ENCODE measurements around the gene ALG1L2.

DNA sequence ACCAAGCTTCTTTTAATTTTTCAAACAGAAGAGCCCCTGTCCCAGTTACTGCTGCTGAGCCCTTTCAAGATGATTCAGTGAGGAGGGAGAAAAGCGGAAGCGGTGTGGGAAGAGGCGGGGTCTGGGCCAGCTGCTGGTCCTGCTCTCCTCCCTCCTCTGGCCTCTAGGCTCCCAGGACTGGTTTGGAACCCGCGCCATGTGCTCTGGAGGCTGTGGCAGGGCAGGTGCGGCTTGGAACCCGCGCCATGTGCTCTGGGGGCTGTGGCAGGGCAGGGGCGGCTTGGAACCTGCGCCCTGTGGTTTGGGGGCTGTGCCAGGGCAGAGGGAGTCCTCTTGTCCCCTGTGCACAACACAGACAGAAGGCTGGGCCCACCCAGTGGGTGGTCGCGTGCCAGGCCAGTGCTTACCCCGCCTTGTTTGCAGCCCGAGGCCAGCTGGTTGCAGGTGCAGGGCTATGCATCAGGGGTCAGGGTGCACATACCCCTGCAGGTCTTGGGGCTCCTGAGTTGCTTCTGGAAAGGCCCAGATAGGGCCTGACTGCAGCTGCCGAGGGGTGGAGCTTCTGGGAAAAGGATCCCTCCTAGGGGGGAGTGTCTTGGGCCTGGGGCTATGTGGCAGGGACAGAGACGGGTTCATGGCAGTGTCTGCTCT is 12.2 kb downstream of the ALG1L2 start:
- TF ChIP-seq, protein P1, sequence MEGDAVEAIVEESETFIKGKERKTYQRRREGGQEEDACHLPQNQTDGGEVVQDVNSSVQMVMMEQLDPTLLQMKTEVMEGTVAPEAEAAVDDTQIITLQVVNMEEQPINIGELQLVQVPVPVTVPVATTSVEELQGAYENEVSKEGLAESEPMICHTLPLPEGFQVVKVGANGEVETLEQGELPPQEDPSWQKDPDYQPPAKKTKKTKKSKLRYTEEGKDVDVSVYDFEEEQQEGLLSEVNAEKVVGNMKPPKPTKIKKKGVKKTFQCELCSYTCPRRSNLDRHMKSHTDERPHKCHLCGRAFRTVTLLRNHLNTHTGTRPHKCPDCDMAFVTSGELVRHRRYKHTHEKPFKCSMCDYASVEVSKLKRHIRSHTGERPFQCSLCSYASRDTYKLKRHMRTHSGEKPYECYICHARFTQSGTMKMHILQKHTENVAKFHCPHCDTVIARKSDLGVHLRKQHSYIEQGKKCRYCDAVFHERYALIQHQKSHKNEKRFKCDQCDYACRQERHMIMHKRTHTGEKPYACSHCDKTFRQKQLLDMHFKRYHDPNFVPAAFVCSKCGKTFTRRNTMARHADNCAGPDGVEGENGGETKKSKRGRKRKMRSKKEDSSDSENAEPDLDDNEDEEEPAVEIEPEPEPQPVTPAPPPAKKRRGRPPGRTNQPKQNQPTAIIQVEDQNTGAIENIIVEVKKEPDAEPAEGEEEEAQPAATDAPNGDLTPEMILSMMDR (conservative IDR thresholded peaks at IDR 0.05; ENCODE audit: low read depth, low read length): no peak
- TF ChIP-seq EZH2 (IDR thresholded peaks at IDR 0.05; ENCODE audit: borderline replicate concordance, low read depth, low read length, poor library complexity, severe bottlenecking): no peak

Measured in A673 (cell line).